ENCODE data around the gene ZNF597.

Gene ZNF597

GRCh38 chr16:3400779-3401688 is 42.3 kb downstream of the ZNF597 start, which contains the start of the genes ZNF174 and ZSCAN32:
ZNF174 (plus strand) TSS chr16:3401215; CDS start chr16:3402005, 790 bp downstream.
ZSCAN32 (minus strand) TSS chr16:3401004; CDS start chr16:3397557, 3,447 bp downstream.
- TF ChIP-seq MAX (IDR thresholded peaks at IDR 0.05) = peak; percentile 77
- TF ChIP-seq EP300 (IDR thresholded peaks at IDR 0.05; ENCODE audit: borderline replicate concordance) = no peak
- peak; percentile 98 for TF ChIP-seq TAF1 (IDR thresholded peaks at IDR 0.05; ENCODE audit: low read depth)
- TF ChIP-seq YY1 (IDR thresholded peaks at IDR 0.05; ENCODE audit: low read depth) = peak; percentile 9; the same call in 1 of the 2 replicates
- TF ChIP-seq NFIC (IDR thresholded peaks at IDR 0.05) = no peak
- TF ChIP-seq TCF12 (IDR thresholded peaks at IDR 0.05; ENCODE audit: low read depth) = peak; percentile 67
- no peak for TF ChIP-seq EGR1 (IDR thresholded peaks at IDR 0.05)
- no peak for TF ChIP-seq ZBTB7A (IDR thresholded peaks at IDR 0.05; ENCODE audit: low read depth)
- no peak for TF ChIP-seq CEBPB (IDR thresholded peaks at IDR 0.05)
- TF ChIP-seq TEAD4 (IDR thresholded peaks at IDR 0.05) = 0 out of 2 replicates have a peak, but pooled peaks have one; percentile 12

GRCh38 chr16:3400446-3400778 is 42.9 kb downstream of the ZNF597 start:
- TF ChIP-seq FOXM1 (IDR thresholded peaks at IDR 0.05; ENCODE audit: borderline replicate concordance, low read depth) (no peak), CEBPB (IDR thresholded peaks at IDR 0.05) (no peak), MAX (IDR thresholded peaks at IDR 0.05) (no peak), USF1 (IDR thresholded peaks at IDR 0.05) (no peak), YY1 (IDR thresholded peaks at IDR 0.05; ENCODE audit: low read depth) (no peak), REST (IDR thresholded peaks at IDR 0.05; ENCODE audit: low read depth) (no peak), EGR1 (IDR thresholded peaks at IDR 0.05) (no peak), RAD21 (IDR thresholded peaks at IDR 0.05; ENCODE audit: low read depth) (no peak), TCF12 (IDR thresholded peaks at IDR 0.05; ENCODE audit: low read depth) (no peak), ZBTB7A (IDR thresholded peaks at IDR 0.05; ENCODE audit: low read depth) (no peak)

GRCh38 chr16:3389663-3390338 is 53.5 kb downstream of the ZNF597 start:
- TF ChIP-seq TCF12 (IDR thresholded peaks at IDR 0.05; ENCODE audit: low read depth) = no peak
- TF ChIP-seq YY1 (IDR thresholded peaks at IDR 0.05; ENCODE audit: low read depth) = no peak
- TF ChIP-seq CEBPB (IDR thresholded peaks at IDR 0.05) = no peak
- no peak for TF ChIP-seq RAD21 (IDR thresholded peaks at IDR 0.05; ENCODE audit: low read depth)
- no peak for TF ChIP-seq REST (IDR thresholded peaks at IDR 0.05; ENCODE audit: low read depth)

GRCh38 chr16:3388325-3388724 is 55.0 kb downstream of the ZNF597 start:
- TF ChIP-seq NFIC (IDR thresholded peaks at IDR 0.05) = no peak
- TF ChIP-seq CREB1 (IDR thresholded peaks at IDR 0.05; ENCODE audit: low read depth) = no peak
- no peak for TF ChIP-seq ZBTB7A (IDR thresholded peaks at IDR 0.05; ENCODE audit: low read depth)
- TF ChIP-seq EP300 (IDR thresholded peaks at IDR 0.05; ENCODE audit: borderline replicate concordance) = no peak

GRCh38 chr16:3383045-3383448 is 60.3 kb downstream of the ZNF597 start:
- TF ChIP-seq CEBPB (IDR thresholded peaks at IDR 0.05) = no peak
- no peak for TF ChIP-seq TEAD4 (IDR thresholded peaks at IDR 0.05)
- no peak for TF ChIP-seq YY1 (IDR thresholded peaks at IDR 0.05; ENCODE audit: low read depth)
- no peak for TF ChIP-seq CREB1 (IDR thresholded peaks at IDR 0.05; ENCODE audit: low read depth)
- no peak for TF ChIP-seq ZBTB7A (IDR thresholded peaks at IDR 0.05; ENCODE audit: low read depth)
- TF ChIP-seq USF1 (IDR thresholded peaks at IDR 0.05) = no peak
- no peak for TF ChIP-seq MAX (IDR thresholded peaks at IDR 0.05)
- TF ChIP-seq EP300 (IDR thresholded peaks at IDR 0.05; ENCODE audit: borderline replicate concordance) = no peak
- no peak for TF ChIP-seq TCF12 (IDR thresholded peaks at IDR 0.05; ENCODE audit: low read depth)
- no peak for TF ChIP-seq EGR1 (IDR thresholded peaks at IDR 0.05)
- TF ChIP-seq REST (IDR thresholded peaks at IDR 0.05; ENCODE audit: low read depth) = no peak
- no peak for TF ChIP-seq FOXM1 (IDR thresholded peaks at IDR 0.05; ENCODE audit: borderline replicate concordance, low read depth)
- no peak for TF ChIP-seq NFIC (IDR thresholded peaks at IDR 0.05)
- no peak for TF ChIP-seq TAF1 (IDR thresholded peaks at IDR 0.05; ENCODE audit: low read depth)
- TF ChIP-seq RAD21 (IDR thresholded peaks at IDR 0.05; ENCODE audit: low read depth) = no peak
